ENCODE data around the gene PTPRE.

The PTPRE gene

DNA sequence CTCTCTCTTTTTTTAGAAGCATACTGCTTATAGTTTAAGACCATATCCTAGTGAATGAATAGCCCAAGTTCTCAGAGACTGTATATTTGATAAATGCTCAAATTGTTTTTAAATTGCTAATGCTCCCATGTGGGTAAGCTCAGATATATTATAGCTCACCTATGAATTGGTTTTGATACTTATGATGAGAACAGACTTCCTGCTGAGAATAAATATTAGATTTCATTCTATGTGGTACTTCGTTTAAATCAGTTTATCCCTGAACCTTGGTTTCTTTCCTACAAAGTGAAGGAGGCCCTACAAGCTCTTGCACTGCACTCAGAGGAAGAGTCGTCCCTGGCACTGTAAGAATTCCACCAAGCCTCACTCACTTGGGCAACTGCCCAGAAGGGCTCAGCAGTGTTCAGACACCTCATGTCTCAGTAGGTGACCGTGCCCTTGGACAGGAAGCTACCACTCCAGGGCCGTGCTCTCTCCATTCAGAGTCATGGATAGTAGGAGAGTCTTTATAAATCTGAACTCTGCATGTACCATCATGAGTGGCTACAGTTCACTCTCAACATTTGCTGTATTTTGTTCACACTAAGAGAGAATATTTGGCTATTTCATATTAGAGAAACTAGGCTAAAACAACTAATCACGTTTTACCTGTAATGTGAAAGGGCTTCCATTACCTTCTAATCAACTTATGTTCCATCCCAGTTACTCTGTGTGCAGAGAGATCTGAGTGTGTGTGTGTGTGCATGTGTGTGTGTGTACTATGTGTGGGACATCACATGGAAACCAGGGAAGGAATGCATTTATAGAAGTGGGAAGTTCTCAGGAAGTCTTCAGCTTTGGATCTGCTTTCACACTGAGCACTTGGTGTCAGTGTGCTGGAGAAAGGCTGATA is 93.8 kb downstream of the PTPRE start:
- Histone ChIP-seq H3K9me3 (ENCODE audit: severe bottlenecking) (no peaks in the 10 kb centered on the region), H3K27me3 (ENCODE audit: insufficient read depth, low read depth, severe bottlenecking) (no peaks in the 10 kb centered on the region), H3K27ac (no peak overlapping the region), H3K36me3 (no peaks in the 10 kb centered on the region), H3K4me3 (ENCODE audit: low read depth, low read length) (no peak overlapping the region)
- TF ChIP-seq, protein P1, sequence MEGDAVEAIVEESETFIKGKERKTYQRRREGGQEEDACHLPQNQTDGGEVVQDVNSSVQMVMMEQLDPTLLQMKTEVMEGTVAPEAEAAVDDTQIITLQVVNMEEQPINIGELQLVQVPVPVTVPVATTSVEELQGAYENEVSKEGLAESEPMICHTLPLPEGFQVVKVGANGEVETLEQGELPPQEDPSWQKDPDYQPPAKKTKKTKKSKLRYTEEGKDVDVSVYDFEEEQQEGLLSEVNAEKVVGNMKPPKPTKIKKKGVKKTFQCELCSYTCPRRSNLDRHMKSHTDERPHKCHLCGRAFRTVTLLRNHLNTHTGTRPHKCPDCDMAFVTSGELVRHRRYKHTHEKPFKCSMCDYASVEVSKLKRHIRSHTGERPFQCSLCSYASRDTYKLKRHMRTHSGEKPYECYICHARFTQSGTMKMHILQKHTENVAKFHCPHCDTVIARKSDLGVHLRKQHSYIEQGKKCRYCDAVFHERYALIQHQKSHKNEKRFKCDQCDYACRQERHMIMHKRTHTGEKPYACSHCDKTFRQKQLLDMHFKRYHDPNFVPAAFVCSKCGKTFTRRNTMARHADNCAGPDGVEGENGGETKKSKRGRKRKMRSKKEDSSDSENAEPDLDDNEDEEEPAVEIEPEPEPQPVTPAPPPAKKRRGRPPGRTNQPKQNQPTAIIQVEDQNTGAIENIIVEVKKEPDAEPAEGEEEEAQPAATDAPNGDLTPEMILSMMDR (IDR thresholded peaks at IDR 0.05; ENCODE audit: low read depth, low read length): no peak
- no peak for DNase-seq

DNA sequence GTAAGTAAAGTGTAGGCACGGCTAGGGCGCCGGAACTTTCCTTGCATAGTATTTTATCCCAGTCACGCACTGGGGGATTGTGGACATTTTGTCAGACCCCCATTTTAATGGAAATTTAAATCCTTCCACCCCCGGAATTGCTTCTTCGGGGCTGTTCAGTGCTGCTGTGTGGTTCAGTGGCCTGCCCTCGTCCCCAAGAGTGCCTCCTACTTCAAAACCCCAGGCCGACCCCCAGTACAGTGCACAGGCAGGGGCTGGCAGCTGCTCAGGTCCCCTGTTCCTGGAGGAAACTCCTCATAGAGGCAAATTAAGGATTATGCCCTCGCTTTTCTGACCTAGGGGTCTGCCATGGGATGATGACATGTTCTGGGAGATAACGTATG is 94.5 kb downstream of the PTPRE start:
- no peaks in the 10 kb centered on the region for H3K9me3 ChIP-seq (ENCODE audit: severe bottlenecking)
- TF ChIP-seq, protein P1 (IDR thresholded peaks at IDR 0.05; ENCODE audit: low read depth, low read length): no peak
- no peak overlapping the region for H3K27ac ChIP-seq
- no peak overlapping the region for H3K4me3 ChIP-seq (ENCODE audit: low read depth, low read length)
- no peaks in the 10 kb centered on the region for H3K36me3 ChIP-seq
- no peaks in the 10 kb centered on the region for H3K27me3 ChIP-seq (ENCODE audit: insufficient read depth, low read depth, severe bottlenecking)
- DNase-seq: no peak

DNA sequence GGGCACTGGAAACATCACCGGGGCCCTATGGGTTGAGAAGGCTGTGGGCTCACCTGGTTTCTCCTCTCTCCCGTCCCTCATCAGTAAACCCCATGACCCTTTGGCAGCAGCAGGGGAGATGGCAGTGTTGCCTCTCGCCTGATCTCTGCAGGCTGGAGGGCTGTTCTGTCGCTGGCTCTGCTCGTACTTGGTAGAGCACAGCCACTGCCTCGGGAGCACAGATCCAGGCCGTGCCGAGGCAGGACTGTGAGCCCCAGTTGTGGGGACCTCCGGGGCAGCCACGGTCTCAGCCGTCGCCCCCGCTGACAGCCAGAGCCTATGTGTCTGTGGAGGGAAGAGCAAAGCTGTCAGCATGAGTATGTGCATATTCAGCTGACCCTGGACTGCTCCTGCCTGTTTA is 94.9 kb downstream of the PTPRE start:
- Histone ChIP-seq H3K4me3 (ENCODE audit: low read depth, low read length) (no peak overlapping the region), H3K27me3 (ENCODE audit: insufficient read depth, low read depth, severe bottlenecking) (no peaks in the 10 kb centered on the region), H3K27ac (no peak overlapping the region), H3K9me3 (ENCODE audit: severe bottlenecking) (no peaks in the 10 kb centered on the region), H3K36me3 (no peaks in the 10 kb centered on the region)
- DNase-seq: no peak
- TF ChIP-seq, protein P1 (IDR thresholded peaks at IDR 0.05; ENCODE audit: low read depth, low read length): no peak

DNA sequence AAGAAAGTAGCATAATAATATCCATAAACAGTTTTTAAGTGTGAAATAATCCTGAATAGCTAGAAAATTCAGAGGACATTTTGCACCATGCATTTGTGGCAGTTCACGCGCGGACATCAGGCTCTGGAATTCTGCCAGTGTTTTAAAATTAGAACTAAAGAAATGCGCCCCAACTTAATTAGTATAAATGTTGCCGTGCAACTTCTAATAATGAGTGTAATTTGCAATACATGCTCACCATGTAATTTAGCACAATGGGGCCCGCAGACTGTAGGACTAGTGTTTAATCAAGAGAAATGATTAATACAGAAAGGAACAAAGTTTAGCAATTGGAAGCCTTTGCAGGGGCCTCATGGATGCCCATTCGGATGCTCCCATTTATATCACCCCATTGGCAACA is 96.6 kb downstream of the PTPRE start:
- Histone ChIP-seq H3K27ac (no peak overlapping the region), H3K27me3 (ENCODE audit: insufficient read depth, low read depth, severe bottlenecking) (no peaks in the 10 kb centered on the region), H3K4me3 (ENCODE audit: low read depth, low read length) (no peak overlapping the region), H3K36me3 (no peaks in the 10 kb centered on the region), H3K9me3 (ENCODE audit: severe bottlenecking) (no peaks in the 10 kb centered on the region)
- TF ChIP-seq, protein P1 (IDR thresholded peaks at IDR 0.05; ENCODE audit: low read depth, low read length): no peak
- DNase-seq: no peak

DNA sequence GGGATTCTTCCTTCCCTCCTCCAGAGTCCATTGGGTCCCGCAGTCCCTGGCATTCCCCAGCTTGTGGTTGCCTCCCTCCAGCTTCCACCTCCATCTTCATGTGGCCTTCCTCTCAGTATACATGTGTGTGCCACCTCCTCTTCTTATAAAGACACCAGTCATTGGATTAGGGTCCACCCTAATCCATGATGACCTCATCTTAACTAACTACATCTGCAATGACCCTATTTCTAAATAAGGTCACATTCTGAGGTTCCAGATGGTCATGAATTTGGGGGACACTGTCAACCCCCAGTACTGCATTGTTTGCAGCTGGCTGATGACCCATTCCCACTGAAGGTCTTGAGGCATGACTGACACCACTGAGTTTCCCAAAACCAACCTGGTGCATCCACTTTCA is 99.0 kb downstream of the PTPRE start:
- Histone ChIP-seq H3K36me3 (no peaks in the 10 kb centered on the region), H3K4me3 (ENCODE audit: low read depth, low read length) (no peak overlapping the region), H3K9me3 (ENCODE audit: severe bottlenecking) (no peaks in the 10 kb centered on the region), H3K27me3 (ENCODE audit: insufficient read depth, low read depth, severe bottlenecking) (no peaks in the 10 kb centered on the region), H3K27ac (no peak overlapping the region)
- no peak for DNase-seq
- TF ChIP-seq, protein P1 (IDR thresholded peaks at IDR 0.05; ENCODE audit: low read depth, low read length): no peak

DNA sequence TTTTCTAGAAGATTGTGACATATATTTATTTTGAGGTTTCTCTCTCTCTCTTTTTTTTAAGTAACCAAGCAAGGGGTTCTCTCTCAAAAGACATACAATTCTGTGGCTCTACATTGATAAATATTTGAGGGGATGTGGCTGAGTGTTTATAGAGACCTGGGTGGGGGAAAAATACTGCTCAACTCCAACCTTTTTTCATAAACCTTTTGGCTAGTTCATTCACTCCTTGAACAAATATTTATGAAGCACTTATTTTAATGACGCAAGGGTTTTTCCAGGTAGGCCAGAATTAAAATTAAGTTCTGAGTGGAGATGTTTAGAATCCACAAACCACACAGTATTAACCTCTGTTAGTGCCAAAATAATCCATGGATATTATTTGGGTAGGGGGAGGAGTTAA is 100.2 kb downstream of the PTPRE start:
- no peaks in the 10 kb centered on the region for H3K9me3 ChIP-seq (ENCODE audit: severe bottlenecking)
- no peak for DNase-seq
- H3K27me3 ChIP-seq (ENCODE audit: insufficient read depth, low read depth, severe bottlenecking): no peaks in the 10 kb centered on the region
- no peak overlapping the region for H3K27ac ChIP-seq
- H3K4me3 ChIP-seq (ENCODE audit: low read depth, low read length): no peak overlapping the region
- TF ChIP-seq, protein P1 (IDR thresholded peaks at IDR 0.05; ENCODE audit: low read depth, low read length): no peak
- no peaks in the 10 kb centered on the region for H3K36me3 ChIP-seq
